HepG2 (cell line): ENCODE data around the gene ADCY5. TPM values are rescaled to one million over a fixed set of nuclear protein-coding genes. Genes with fewer than 3 reads are reported as not detected.

Source experiments
- ATAC-seq: fragments of 200-7000 bp; cut with Tn5 transposase; 3 replicates; pipeline ENCODE4 v1.9.1; 2020; ENCODE audit warnings: mild to moderate bottlenecking, moderate library complexity
- BruUV-seq: library from RNA; stranded (reverse); fragments of 400-500 nt; replicated peaks from 2 replicates; lab custom pipeline; 2021; lab: Mats Ljungman, UMichigan
- CTCF ChIA-PET: fragments of 300-600 bp; formaldehyde crosslinking; extraction: SDS; loops from one replicate; lab custom pipeline; 2021; ENCODE audit warnings: low total read pairs, inconsistent platforms, low intra/inter-chr PET ratio; lab: Yijun Ruan, JAX
- POLR2A ChIA-PET: fragments of 350-600 bp; sonication (Branson Sonifier 250); formaldehyde crosslinking; loops from one replicate; lab custom pipeline; 2020; ENCODE audit warnings: antibody characterized with exemption, inconsistent platforms; lab: Yijun Ruan, JAX
- DNase-seq: peaks from one replicate; pipeline ENCODE4 v3.0.0-alpha.2; 2015; ENCODE audit warnings: low spot score
- FAIRE-seq: peaks from 3 replicates; lab custom pipeline; 2011; peaks lifted over from hg19 to GRCh38; lab: Jason Lieb, UNC
- H2AFZ ChIP-seq: one replicate; pipeline ENCODE4 v1.6.1; 2011; ENCODE audit warnings: low read length, inconsistent platforms
- H3K27ac ChIP-seq: fragments of 300-600 bp; 3 replicates; pipeline ENCODE4 v1.8.0; 2011; ENCODE audit warnings: mixed run types, mild to moderate bottlenecking, mixed read lengths, low read length, inconsistent platforms; ENCODE audit not compliant: insufficient read depth; ENCODE audit errors: extremely low read length
- H3K27me3 ChIP-seq, 2 experiments: fragments of 200-600 bp in 1 of 2; 2 replicates in 1 of 2; 3 replicates in 1 of 2; pipeline versions ENCODE4 v1.6.0 to v1.8.0; 2011; ENCODE audit warnings: low read length in 2 of 2, mild to moderate bottlenecking in 2 of 2, moderate library complexity in 2 of 2, inconsistent platforms in 1 of 2; ENCODE audit not compliant: insufficient read depth in 2 of 2, control insufficient read depth in 1 of 2
- H3K36me3 ChIP-seq, 2 experiments: fragments of 200-600 bp in 1 of 2; replicated peaks in 1 of 2; 2 replicates in 1 of 2; 3 replicates in 1 of 2; pipeline versions ENCODE4 v1.5.1 to v1.8.0; 2011; ENCODE audit warnings: low read length in 2 of 2, inconsistent platforms in 1 of 2; ENCODE audit not compliant: insufficient read depth in 2 of 2, control insufficient read depth in 1 of 2
- H3K4me1 ChIP-seq: 2 replicates; pipeline ENCODE4 v1.5.1; 2012; ENCODE audit warnings: low read length, inconsistent platforms; ENCODE audit not compliant: insufficient read depth
- H3K4me2 ChIP-seq: 2 replicates; pipeline ENCODE4 v1.6.0; 2011; ENCODE audit warnings: low read depth, low read length, inconsistent platforms
- H3K4me3 ChIP-seq, 3 experiments: fragments of 200-600 bp in 1 of 3; sonication (generic), shearing (Covaris generic) in 1 of 3; replicated peaks in 1 of 3; 2 replicates each; pipeline ENCODE4 v1.5.1; 2011 to 2016; ENCODE audit warnings: low read length in 3 of 3, inconsistent platforms in 2 of 3, low read depth in 2 of 3, mild to moderate bottlenecking in 2 of 3, control low read depth in 1 of 3, mixed read lengths in 1 of 3; ENCODE audit not compliant: insufficient read depth in 1 of 3
- H3K79me2 ChIP-seq: one replicate; pipeline ENCODE4 v1.6.1; 2011; ENCODE audit warnings: low read length, inconsistent platforms; ENCODE audit not compliant: insufficient read depth
- H3K9ac ChIP-seq: 2 replicates; pipeline ENCODE4 v1.6.0; 2011; ENCODE audit warnings: mild to moderate bottlenecking, low read depth, low read length, inconsistent platforms; ENCODE audit not compliant: insufficient read depth
- H3K9me3 ChIP-seq: 2 replicates; pipeline ENCODE4 v1.5.1; 2012; ENCODE audit warnings: mild to moderate bottlenecking, low read length
- H4K20me1 ChIP-seq: 2 replicates; pipeline ENCODE4 v1.6.0; 2011; ENCODE audit warnings: inconsistent platforms, mild to moderate bottlenecking, low read length, moderate library complexity; ENCODE audit not compliant: insufficient read depth
- GFI1 ChIP-seq: sonication (generic); formaldehyde crosslinking; IDR thresholded peaks from 2 replicates; pipeline ENCODE4 v1.5.0; 2020; ENCODE audit warnings: missing genetic modification reagents, mild to moderate bottlenecking, borderline replicate concordance
- NFKBIZ ChIP-seq: IDR thresholded peaks from 2 replicates; pipeline ENCODE4 v1.6.1; 2018; ENCODE audit warnings: missing genetic modification reagents, missing compliant biosample characterization
- PITX1 ChIP-seq: sonication (generic); formaldehyde crosslinking; IDR thresholded peaks from 2 replicates; pipeline ENCODE4 v1.5.1; 2020; ENCODE audit warnings: mild to moderate bottlenecking, missing genetic modification reagents
- REL ChIP-seq: sonication (generic); formaldehyde crosslinking; conservative IDR thresholded peaks from 2 replicates; pipeline ENCODE4 v1.8.0; 2022; ENCODE audit warnings: mild to moderate bottlenecking, missing genetic modification reagents, moderate library complexity
- REXO4 ChIP-seq: sonication (generic); formaldehyde crosslinking; IDR thresholded peaks from 2 replicates; pipeline ENCODE4 v1.8.0; 2022; ENCODE audit warnings: missing genetic modification reagents, mild to moderate bottlenecking, borderline replicate concordance
- SIX4 ChIP-seq: sonication (generic); formaldehyde crosslinking; IDR thresholded peaks from 2 replicates; pipeline ENCODE4 v1.4.0; 2020; ENCODE audit warnings: missing genetic modification reagents
- SMAD1 ChIP-seq: sonication (generic); formaldehyde crosslinking; IDR thresholded peaks from 2 replicates; pipeline ENCODE4 v1.4.0; 2020; ENCODE audit warnings: missing genetic modification reagents, low read depth, mild to moderate bottlenecking, borderline replicate concordance
- SMAD3 ChIP-seq: sonication (generic); formaldehyde crosslinking; IDR thresholded peaks from 2 replicates; pipeline ENCODE4 v1.4.0; 2020; ENCODE audit warnings: missing genetic modification reagents
- TMF1 ChIP-seq: sonication (generic); formaldehyde crosslinking; IDR thresholded peaks from 2 replicates; pipeline ENCODE4 v1.8.1; 2022; ENCODE audit warnings: low read depth, missing genetic modification reagents
- YY1 ChIP-seq: IDR thresholded peaks from 2 replicates; pipeline ENCODE4 v1.6.1; 2011; ENCODE audit warnings: low read length, low read depth, moderate library complexity, mild to moderate bottlenecking; ENCODE audit not compliant: insufficient read depth, insufficient replicate concordance
- ZBTB42 ChIP-seq: sonication (generic); formaldehyde crosslinking; IDR thresholded peaks from 2 replicates; pipeline ENCODE4 v1.5.0; 2020; ENCODE audit warnings: mild to moderate bottlenecking, missing genetic modification reagents
- ZFX ChIP-seq: sonication (generic); formaldehyde crosslinking; IDR thresholded peaks from 2 replicates; pipeline ENCODE4 v1.4.0; 2020; ENCODE audit warnings: mild to moderate bottlenecking, low read depth, missing genetic modification reagents, moderate library complexity
- ZNF296 ChIP-seq: sonication (generic); formaldehyde crosslinking; conservative IDR thresholded peaks from 2 replicates; pipeline ENCODE4 v1.5.0; 2020; ENCODE audit warnings: mild to moderate bottlenecking, missing genetic modification reagents
- ZNF883 ChIP-seq: sonication (generic); formaldehyde crosslinking; IDR thresholded peaks from 2 replicates; pipeline ENCODE4 v1.5.1; 2020; ENCODE audit warnings: mild to moderate bottlenecking, missing genetic modification reagents; ENCODE audit errors: not compliant biosample characterization
- ZSCAN30 ChIP-seq: sonication (generic); formaldehyde crosslinking; IDR thresholded peaks from 2 replicates; pipeline ENCODE4 v1.5.0; 2020; ENCODE audit warnings: mild to moderate bottlenecking, missing genetic modification reagents
- WGBS: methylation state at CpG from one replicate; pipeline ENCODE4 v1.1.6; 2017; ENCODE audit warnings: low lambda C conversion rate; 5-methylcytosine and 5-hydroxymethylcytosine counted together
- in situ Hi-C: cut with HindIII; loops from 2 replicates; pipeline ENCODE4 v1.10.0; 2017; ENCODE audit warnings: low pct_unique_long_range_greater_than_20kb; ENCODE audit not compliant: extremely low pct_ligation_motif_present
- intact Hi-C: fragments of 100-400 bp; cut with micrococcal nuclease; formaldehyde crosslinking; loops from one replicate; pipeline ENCODE4 v1.10.0; 2022; ENCODE audit not compliant: unreplicated experiment
- polyA plus RNA-seq, 8 experiments: library from polyadenylated mRNA; depleted of rRNA in 3 of 8; stranded (reverse) in 7 of 8; unstranded in 1 of 8; fragments of >200 nt; fragmentation: Illumina TruSeq in 4 of 8; extraction: Trizol in 4 of 8; gene quantifications; 2 replicates each; pipeline versions ENCODE4 v1.2.1 to v1.2.3, GENCODE V29; 2011 to 2016; ENCODE audit warnings: low read depth in 4 of 8, missing spikeins in 1 of 8, mixed read lengths in 1 of 8; ENCODE audit not compliant: insufficient read depth in 1 of 8
- total RNA-seq, 5 experiments: library from RNA; depleted of rRNA; stranded (reverse); fragments of >200 nt; fragmentation: Illumina TruSeq; extraction: Trizol; gene quantifications; 2 replicates each; pipeline ENCODE4 v1.2.3, GENCODE V29; 2016; ENCODE audit warnings: low read depth in 1 of 5
- TF ChIP-seq, protein P1 (sequence below): sonication (generic); formaldehyde crosslinking; IDR thresholded peaks from 2 replicates; pipeline ENCODE4 v1.5.0; 2020; ENCODE audit warnings: missing genetic modification reagents
- TF ChIP-seq, protein P2 (sequence below): sonication (generic); formaldehyde crosslinking; IDR thresholded peaks from 2 replicates; pipeline ENCODE4 v1.4.0; 2020; ENCODE audit warnings: missing genetic modification reagents, mild to moderate bottlenecking, borderline replicate concordance

Gene ADCY5
- total and polyA plus RNA-seq, 2 of the 13 experiments (the other 11 are each of a cell fraction or from before 2014, with no cell fraction given), result not detected

GRCh38 chr3:123310186-123310585 lies 138.7 kb downstream of the ADCY5 start:
- Histone ChIP-seq H3K4me3 (no peak overlapping the region), H3K9ac (no peak overlapping the region), H3K79me2 (no peaks in the 10 kb centered on the region), H2AFZ (no peak overlapping the region), H3K4me2 (no peak overlapping the region), H3K9me3 (no peaks in the 10 kb centered on the region), H3K27me3 (peaks cover 0 to 33% of the 10 kb centered on the region in 2 experiments; a peak in 4 of 5 replicates), H3K4me1 (no peaks in the 10 kb centered on the region), H3K27ac (no peak overlapping the region), H4K20me1 (no peaks in the 10 kb centered on the region), H3K36me3 (no peaks in the 10 kb centered on the region)
- intact Hi-C loops, result no loop called here
- BruUV-seq, result no TSS peak
- TF ChIP-seq NFKBIZ (CRISPR knock-in tag) (no peak), REL (CRISPR knock-in tag) (no peak), GFI1 (CRISPR knock-in tag) (no peak), ZBTB42 (CRISPR knock-in tag) (no peak), ZNF883 (CRISPR knock-in tag) (no peak), SMAD1 (CRISPR knock-in tag) (no peak)
- TF ChIP-seq, protein P1, sequence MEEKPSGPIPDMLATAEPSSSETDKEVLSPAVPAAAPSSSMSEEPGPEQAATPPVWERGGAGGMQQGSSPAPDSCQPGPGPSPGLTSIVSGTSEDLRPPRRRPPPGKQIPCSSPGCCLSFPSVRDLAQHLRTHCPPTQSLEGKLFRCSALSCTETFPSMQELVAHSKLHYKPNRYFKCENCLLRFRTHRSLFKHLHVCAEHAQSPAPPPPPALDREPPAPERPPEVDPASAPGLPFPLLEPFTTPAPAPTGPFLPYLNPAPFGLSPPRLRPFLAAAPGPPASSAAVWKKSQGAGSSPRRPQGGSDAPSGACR (CRISPR knock-in tag), result no peak
- in situ Hi-C loops, result no loop called here
- ChIA-PET POLR2A (no interaction called here), CTCF (no interaction called here)
- no peak for ATAC-seq
- WGBS, result 29% methylated on average over 4 of the region's 8 CpGs
- DNase-seq, result no peak
- FAIRE-seq, result no peak

DNA sequence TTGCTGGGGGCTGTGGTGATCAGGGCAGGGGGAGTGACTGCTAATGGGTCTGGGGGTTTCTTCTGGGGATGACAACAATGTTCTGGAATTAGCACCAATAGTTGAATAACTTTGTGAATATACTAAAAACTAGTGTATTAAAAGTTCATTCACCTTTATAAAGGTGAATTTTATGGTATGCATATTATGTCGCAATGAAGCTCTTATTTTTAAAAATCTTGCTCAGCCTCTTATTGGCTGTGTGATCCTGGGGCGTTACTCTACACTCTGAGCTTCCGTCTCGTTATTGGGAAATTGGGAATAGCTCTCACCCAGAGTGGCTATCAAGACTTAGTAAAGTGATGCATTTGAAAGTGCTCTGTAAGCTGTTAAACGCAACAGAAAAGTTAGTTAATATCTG lies 141.8 kb downstream of the ADCY5 start:
- no TSS peak for BruUV-seq
- 42% methylated on average over 5 of the region's 5 CpGs for WGBS
- no peak for TF ChIP-seq YY1
- no peak for TF ChIP-seq REXO4 (CRISPR knock-in tag)
- TF ChIP-seq TMF1 (CRISPR knock-in tag), result no peak
- no peak for TF ChIP-seq ZFX (CRISPR knock-in tag)
- TF ChIP-seq, protein P2, sequence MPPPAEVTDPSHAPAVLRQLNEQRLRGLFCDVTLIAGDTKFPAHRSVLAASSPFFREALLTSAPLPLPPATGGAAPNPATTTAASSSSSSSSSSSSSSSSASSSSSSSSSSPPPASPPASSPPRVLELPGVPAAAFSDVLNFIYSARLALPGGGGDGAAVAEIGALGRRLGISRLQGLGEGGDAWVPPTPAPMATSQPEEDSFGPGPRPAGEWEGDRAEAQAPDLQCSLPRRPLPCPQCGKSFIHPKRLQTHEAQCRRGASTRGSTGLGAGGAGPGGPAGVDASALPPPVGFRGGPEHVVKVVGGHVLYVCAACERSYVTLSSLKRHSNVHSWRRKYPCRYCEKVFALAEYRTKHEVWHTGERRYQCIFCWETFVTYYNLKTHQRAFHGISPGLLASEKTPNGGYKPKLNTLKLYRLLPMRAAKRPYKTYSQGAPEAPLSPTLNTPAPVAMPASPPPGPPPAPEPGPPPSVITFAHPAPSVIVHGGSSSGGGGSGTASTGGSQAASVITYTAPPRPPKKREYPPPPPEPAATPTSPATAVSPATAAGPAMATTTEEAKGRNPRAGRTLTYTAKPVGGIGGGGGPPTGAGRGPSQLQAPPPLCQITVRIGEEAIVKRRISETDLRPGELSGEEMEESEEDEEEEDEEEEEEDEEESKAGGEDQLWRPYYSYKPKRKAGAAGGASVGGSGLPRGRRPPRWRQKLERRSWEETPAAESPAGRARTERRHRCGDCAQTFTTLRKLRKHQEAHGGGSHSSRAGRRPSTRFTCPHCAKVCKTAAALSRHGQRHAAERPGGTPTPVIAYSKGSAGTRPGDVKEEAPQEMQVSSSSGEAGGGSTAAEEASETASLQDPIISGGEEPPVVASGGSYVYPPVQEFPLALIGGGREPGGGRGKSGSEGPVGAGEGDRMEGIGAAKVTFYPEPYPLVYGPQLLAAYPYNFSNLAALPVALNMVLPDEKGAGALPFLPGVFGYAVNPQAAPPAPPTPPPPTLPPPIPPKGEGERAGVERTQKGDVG, result no peak
- TF ChIP-seq ZNF296 (CRISPR knock-in tag), result no peak
- TF ChIP-seq SIX4 (CRISPR knock-in tag), result no peak
- no peak for TF ChIP-seq ZSCAN30
- TF ChIP-seq SMAD3 (CRISPR knock-in tag), result no peak
- no peak for TF ChIP-seq PITX1

More for the DNA sequence above, 141.8 kb downstream of the ADCY5 start:
- no peak overlapping the region for H3K4me2 ChIP-seq
- H3K36me3 ChIP-seq, result no peaks in the 10 kb centered on the region
- H3K79me2 ChIP-seq, result no peaks in the 10 kb centered on the region
- H3K27me3 ChIP-seq, result peaks cover 0 to 28% of the 10 kb centered on the region in 2 experiments; a peak in 4 of 5 replicates
- no peak overlapping the region for H3K27ac ChIP-seq
- in situ Hi-C loops (no loop called here), intact Hi-C loops (no loop called here)
- ATAC-seq (no peak), DNase-seq (no peak), FAIRE-seq (no peak)
- ChIA-PET POLR2A (no interaction called here), CTCF (no interaction called here)
- no peak overlapping the region for H3K4me3 ChIP-seq
- no peak overlapping the region for H3K9ac ChIP-seq
- H3K4me1 ChIP-seq, result no peaks in the 10 kb centered on the region
- H4K20me1 ChIP-seq, result no peaks in the 10 kb centered on the region
- no peak overlapping the region for H2AFZ ChIP-seq
- H3K9me3 ChIP-seq, result no peaks in the 10 kb centered on the region
